HG03439 (cell line): ENCODE data around the gene MCM7.
"Not testable (repeated sequence)": the region's sequence is repeated elsewhere in the genome, so short reads cannot be mapped to it uniquely, and the experiment has no call there.

Experiments used
- ATAC-seq: cut with Tn5 transposase; IDR thresholded peaks from one replicate; pipeline ENCODE4 v1.9.1; 2021; ENCODE audit warnings: mild to moderate bottlenecking, moderate library complexity; ENCODE audit not compliant: unreplicated experiment

The MCM7 gene

DNA sequence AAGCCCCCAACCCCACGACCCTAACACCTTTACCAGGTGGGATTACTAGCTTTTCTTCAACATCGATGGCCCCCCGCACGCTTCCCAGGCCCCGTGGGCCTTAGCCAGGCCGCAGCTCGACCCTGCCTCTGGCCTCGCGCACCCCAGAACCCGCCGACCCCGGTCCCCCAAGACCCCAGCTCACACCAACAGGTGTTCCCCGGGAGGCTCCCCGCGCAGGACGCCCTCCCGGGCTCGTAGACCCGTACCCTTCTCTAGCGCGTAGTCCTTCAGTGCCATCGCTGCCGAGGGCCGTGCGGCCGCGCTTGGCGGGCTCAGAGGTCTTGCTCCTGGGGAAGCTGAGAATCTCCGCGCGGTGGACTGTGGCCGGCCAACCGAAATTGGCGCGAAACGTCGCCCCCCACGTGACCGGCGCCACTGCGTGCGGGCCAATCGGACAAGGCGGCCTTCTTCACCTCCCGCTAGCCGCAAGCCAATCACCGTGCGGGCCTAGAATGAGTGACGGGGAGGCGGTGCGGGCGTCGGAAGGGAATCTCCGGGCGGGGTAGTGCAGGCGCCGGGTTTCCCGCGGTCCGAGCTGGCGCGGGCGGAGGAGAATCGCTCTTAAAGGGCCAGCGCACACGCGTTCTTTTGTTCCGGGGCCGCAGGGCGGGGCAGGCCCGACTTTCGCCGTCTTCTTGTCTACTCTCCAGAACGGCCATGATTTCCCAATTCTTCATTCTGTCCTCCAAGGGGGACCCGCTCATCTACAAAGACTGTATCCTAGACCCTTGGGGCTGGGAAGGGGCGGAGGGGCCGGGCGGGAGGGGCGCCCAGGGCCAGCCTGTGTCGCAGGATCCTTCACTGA, at the start of gene MCM7, which contains the start of gene AP4M1:
Gene MCM7 (minus strand): TSS at position 382 of the 847 bp plus-strand sequence. CDS start 103 bp downstream, at position 279.
Gene AP4M1 (plus strand): TSS at position 628 of the 847 bp plus-strand sequence. CDS start 72 bp downstream, at position 700.
- peak; percentile 81 for ATAC-seq

DNA sequence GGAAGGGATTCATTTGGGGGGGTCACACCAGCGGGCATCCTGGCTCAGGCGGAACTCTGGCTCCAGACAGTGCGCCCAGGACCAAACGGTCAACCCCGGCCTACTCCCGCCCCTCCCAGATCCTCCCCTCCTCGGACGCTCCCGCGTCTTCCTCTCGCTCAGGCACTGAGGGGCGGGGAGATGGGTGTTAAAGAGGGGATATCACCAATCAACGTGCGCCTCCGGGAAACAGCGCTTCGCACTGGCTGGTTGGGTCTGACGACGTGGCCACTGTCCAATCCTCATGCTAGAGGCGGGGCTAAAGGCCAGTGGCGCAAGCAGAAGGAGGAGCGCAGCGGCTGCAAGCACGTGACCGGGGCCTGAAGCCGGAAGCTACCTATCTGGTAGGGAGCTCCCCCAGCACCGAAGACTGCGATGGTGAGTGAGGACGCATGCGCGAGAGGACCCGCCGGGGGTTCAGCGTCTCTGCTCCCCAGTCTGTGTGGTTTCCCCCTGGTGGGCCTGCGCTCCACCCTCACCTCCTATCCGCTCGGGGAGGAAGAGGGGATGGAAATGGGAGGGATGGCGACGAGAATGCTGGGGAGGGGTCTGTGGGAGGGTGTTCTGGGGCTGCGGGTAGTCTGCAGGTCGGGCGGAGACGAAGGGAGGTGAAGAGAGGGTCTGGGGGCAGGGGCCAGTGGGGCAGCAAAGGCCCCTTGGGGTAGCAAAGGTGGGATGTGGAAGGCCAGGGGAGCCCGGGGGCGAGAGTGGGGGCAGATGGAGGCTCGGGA, 47.5 kb upstream of the MCM7 start, which contains the start of gene LAMTOR4:
Gene LAMTOR4 (plus strand): TSS at position 360 of the 770 bp plus-strand sequence. CDS start 55 bp downstream, at position 415.
- ATAC-seq = peak; percentile 99

DNA sequence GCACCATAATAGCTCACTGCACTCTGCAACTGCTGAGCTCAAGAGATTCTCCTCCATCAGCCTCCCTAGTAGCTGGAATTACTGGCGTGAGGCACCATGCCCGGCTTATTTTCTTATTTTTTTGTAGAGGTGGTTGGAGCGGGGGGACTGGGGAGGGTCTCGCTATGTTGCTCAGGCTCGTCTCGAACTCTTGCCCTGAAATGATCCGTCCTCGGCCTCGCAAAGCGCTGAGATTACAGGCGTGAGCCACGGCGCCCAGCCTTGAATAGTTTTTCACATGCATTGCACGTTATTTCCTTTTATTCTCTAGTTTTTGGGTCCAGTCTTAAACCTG, 47.0 kb upstream of the MCM7 start:
- ATAC-seq = no peak

DNA sequence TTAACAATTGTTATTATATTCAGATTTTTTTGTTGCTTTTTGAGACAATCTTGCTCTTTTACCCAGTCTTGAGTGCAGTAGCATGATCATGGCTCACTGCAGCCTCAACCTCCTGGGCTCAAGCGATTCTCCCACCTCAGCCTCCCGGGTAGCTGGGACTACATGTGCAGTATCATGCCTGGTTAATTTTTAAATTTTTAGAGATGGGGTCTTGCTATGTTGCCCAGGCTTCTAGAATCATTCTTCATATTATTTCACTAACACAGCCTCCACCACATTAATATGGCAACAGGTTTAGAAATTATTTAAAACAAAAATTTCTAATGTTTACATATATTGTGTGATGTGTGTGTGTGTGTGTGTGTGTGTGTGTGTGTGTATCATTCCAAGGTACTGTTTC, 46.1 kb upstream of the MCM7 start:
- ATAC-seq = no peak

DNA sequence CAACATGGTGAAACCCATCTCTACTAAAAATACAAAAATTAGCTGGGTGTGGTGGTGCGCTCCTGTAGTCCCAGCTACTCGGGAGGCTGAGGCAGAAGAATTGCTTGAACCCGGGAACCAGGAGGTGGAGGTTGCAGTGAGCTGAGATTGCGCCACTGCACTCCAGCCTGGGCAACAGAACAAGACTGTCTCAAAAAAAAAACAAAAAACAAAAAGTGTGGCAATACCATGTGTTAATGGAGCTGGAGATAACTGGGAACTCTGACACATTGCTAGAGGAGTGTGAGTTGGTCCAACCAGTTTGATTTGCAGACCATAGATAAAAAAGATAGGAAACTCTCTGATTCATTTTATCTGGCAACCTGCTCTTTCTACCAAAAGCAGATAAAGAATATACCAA, 45.2 kb upstream of the MCM7 start:
- not testable (repeated sequence) for ATAC-seq

DNA sequence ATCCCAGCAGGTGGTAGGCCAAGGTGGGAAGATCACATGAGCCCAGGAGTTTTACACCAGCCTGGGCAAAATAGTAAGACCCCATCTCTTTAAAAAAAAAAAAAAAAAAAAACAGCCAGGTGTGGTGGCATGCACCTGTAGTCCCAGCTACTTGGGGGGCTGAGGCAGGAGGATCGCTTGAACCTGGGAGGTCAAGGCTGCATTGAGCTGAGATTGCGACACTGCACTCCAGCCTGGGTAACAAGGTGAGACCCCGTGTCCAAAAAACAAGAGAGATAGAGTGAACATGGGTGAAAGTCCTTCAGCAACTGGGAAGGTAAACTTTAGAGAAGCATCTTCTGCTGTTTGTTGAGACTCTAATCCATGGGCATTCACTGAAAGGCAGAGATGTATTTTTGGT, 41.3 kb upstream of the MCM7 start:
- ATAC-seq = no peak

DNA sequence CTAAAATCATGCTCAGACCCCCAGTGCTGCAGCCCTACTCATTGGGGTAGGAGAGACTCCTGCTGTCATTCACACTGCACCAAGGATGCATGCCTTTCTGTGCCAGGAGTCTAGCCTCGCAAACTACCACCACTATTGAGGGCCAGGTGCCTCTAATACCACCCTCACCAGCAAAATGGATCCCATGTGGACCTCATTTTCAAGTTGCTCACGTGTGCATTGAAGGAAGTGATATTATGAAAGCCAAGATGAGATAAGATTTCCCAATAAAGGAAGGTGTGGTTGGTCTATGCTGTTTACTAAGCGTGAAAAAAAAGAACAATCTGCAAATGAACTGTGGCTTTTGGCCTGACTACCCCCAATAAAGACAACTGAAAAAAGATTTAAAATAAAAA, 40.4 kb upstream of the MCM7 start:
- no peak for ATAC-seq

DNA sequence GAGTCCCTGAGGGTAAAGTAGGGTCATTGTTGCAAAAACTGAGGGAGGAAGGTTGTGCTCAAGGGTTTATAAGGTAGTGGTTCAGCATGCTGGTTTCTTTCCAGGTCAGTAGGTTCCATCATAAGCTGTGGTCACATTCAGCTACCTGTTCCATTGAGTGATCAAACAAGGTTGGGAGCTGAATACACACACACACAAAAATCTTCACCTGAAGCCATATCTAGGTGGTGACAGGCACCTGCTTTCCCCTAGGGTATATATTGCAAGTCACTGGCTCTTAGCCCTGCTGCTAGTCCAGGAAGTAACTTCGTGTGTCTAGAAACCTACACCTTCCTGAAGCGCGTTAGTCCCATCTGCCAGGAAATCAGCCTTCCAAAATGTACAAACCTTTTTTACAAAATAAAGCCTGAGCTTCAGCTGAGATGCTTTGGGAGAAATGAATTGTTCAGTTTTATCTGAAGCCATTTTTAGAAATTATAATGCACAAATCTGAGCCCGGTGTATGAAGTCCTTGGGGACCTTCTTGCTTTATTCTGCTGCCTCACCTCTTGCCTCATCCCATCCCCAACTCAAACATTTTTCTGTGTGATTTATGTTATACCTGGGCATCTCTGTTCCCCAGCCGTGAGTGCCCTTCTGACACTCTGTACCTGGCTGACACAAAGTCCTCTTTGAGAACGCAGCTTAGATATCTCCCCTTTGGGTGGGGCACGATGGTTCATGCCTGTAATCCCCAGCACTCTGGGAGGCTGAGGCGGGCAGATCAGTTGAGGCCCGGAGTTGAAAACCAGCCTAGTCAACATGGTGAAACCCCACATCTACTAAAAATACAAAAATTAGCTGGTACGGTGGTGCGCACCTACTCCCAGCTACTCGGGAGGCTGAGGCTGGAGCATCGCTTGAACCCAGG, 36.9 kb upstream of the MCM7 start:
- ATAC-seq = no peak

DNA sequence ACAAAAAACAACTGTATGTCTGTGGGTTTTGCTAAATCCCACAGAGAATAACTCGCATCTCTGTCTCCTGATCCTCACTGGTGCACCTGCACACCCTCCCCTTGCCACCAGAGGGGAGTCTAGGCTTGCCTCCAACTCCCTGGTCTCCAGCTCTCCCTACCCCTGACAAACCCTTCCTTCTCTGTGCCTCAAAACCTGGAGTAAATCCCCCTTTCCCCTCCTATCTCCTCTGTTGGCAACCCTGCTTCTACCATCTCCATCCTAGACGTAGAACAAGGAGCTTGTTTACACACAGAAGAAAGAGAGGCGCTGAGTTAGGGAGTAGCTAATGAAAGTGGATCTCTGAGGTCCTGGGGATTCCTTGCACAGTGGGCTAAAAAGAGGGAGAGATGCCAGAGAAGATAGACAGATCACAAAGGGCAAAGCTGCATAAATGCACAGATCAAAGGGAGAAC, 31.5 kb upstream of the MCM7 start:
- ATAC-seq = peak; percentile 59

DNA sequence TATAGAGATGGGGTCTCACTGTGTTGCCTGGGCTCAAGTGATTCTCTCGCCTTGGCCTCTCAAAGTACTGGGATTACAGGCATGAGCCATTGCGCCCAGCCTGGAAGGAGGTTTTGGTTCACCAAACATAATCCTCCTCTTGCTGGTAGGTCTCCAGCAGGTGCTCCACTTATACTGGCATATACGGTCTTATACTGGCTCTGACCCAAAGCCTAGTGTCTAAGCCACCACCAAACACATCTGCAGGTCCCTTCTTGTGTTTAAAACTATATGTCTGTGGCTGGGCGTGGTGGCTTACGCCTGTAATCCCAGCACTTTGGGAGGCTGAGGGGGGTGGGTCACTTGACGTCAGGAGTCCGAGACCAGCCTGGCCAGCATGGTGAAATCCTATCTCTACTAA, 30.9 kb upstream of the MCM7 start:
- no peak for ATAC-seq

DNA sequence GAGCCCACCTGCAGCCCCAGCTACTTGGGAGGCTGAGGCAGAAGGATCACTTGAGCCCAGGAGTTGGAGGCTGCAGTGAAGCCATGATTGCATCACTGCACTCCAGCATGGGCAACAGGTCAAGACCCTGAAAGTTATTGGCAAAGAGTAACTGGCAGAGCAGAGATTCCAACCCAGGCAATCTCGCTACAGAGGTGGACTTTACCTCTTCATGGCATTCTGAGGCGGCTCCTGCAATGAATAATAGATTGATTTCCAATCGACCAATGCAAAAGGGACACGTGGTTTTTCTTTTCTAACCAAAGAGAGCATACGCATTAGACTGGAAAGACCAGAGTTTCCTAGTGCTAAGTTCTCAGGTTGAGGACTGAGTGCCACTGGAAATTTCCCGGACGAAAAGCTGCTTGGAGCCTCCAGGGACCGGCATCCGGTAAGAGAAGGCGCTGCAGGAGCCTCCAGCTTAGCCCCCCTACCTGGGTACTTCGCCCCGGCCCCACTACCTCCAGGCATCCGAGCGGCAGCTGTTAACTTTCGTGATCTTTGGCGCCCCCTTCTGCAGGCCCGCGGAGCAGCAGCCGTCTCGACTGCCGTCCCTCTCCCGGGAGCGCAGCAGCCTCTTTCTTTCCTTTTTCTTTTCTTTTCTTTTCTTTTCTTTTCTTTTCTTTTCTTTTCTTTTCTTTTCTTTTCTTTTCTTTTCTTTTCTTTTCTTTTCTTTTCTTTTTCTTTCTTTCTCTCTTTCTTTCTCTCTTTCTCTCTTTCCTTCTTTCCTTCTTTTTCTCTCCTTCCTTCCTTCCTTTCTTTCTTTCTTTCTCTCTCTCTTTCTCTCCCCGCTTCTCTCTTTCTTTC, 29.6 kb upstream of the MCM7 start:
- ATAC-seq = no peak

DNA sequence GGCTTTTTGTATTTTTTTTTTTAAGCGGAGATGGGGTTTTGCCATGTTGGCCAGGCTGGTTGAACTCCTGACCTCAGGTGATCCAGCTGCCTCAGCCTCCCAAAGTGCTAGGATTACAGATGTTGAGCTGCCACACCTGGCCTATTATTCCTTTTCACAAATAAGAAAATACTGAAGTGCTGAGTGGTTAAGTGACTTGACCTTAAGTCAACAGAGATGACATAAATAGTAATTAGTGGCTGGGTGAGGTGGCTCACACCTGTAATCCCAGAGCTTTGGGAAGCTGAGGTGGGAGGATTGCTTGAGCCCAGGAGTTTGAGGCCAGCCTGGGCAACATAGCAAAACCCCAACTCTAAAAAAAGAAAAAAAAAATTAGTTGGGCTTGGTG, 29.0 kb upstream of the MCM7 start:
- not testable (repeated sequence) for ATAC-seq

DNA sequence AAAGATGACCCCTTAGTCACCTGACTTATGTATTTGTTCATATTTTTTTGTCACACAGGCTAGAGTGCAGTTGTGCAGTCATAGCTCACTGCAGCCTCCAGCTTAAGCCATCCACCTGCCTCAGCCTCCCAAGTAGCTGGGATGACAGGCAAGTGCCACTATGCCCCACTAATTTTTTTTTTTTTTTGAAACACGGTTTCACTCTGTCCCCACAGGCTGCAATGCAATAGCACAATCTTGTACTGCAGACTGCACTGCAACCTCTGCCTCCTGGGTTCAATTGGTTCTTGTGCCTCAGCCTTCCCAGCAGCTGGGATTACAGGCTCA, 27.4 kb upstream of the MCM7 start:
- no peak for ATAC-seq

DNA sequence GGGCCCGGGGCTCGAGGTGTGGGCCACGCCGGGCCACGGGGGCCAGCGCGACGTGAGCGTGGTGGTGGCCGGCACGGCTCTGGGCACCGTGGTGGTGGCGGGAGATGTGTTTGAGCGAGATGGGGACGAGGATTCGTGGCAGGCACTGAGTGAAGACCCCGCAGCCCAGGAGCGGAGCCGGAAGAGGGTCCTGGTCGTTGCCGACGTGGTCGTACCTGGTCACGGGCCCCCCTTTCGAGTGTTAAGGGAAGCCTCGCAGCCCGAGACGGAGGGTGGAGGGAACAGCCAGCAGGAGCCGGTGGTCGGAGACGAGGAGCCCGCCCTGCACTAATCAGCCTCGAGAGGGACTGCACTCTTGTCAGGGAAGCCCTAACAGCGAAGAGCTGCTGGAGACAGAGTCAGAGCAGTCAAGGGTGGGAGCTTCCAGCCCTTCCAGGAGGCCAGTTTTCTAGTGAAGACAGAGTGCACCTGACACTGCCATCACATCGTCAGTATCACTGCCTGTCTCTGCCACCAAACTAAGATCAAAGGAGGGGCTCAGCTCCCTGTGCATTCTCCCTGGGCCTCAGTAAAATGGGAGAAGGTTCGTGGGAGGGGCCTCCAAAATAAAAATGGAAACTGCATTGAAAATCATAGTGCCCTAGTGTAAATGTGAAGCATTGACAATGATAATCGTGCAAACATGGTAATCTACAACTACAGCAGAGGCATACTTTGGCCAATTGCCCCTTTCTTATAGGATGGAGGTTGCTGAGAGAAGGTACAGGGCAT, 26.9 kb upstream of the MCM7 start:
- no peak for ATAC-seq

DNA sequence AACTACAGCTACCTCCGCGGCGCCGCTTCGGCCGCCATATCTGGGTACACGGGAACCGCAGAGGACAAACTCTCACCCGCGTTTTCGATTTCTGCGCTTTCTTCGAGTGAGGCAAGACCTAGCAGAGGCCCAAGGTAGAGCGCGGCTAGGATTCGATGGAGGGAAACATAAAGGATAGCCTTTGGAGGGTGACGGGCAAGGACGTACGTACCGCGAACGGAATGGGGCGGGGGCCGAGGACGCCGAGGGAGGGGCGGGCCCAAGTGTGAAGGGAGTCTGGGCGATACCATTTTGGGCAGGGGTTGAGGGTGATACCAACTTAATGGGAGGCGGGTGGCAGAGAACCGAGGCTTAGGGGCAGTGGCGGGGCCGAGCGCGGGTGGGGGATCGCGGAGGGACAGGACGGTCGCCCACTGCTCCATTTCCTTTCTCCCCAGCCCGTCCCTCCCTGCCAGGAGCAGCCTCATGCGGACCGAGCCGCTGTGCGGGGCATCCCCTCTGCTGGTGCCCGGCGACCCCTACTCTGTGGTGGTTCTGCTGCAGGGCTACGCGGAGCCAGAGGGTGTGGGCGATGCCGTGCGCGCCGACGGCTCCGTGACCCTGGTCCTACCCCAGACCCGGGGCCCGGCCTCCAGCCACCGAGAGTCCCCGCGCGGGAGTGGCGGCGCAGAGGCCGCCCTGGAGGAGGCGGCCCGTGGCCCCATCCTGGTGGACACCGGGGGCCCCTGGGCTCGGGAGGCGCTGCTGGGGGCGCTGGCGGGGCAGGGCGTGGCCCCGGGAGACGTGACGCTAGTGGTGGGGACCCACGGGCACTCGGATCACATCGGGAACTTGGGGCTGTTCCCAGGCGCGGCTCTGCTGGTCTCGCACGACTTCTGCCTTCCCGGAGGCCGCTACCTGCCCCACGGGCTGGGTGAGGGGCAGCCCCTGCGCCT, 26.0 kb upstream of the MCM7 start, which contains the start of gene MBLAC1:
Gene MBLAC1 (plus strand): TSS at position 37 of the 935 bp plus-strand sequence. CDS start 429 bp downstream, at position 466.
- ATAC-seq = peak; percentile 67

DNA sequence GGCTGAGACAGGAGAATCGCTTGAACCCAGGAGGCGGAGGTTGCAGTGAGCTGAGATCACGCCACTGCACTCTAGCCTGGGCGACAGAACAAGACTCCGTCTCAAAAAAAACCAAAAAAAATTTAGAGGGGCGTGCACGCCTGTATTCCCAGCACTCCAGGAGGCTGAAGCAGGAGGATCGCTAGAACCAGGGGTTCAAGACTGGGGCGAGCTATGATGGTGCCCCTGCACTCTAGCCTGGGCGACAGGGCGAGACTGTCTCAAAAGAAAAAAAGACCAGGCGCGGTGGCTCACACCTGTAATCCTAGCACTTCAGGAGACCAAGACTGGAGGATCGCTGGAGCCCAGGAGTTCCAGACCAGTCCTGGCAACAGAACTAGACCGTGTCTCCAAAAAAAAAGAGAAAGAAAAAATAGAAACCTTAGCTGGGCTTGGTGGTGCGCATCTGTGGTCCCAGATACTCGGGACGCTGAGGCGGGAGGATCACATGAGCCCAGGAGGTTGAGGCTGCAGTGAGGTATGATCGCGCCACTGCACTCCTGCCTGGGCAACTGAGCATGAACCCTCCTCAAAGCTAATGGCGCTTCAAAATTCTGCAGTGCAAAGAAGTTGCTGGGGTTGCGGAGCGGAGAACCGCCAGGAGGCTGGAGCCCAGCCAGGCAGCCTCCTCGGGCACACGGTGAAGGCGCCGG, 25.2 kb upstream of the MCM7 start:
- ATAC-seq = peak; percentile 6
